Measurements from ENCODE around the gene HAGH.
"Not testable (repeated sequence)": the region's sequence is repeated elsewhere in the genome, so short reads cannot be mapped to it uniquely, and the experiment has no call there.

The HAGH gene

GRCh38 chr16:1826691-1827573 is at the start of gene HAGH, which contains the start of gene FAHD1:
HAGH (minus strand) TSS chr16:1826825; CDS start chr16:1826787, 38 bp downstream.
FAHD1 (plus strand) TSS chr16:1827206; CDS start chr16:1827239, 33 bp downstream.
- DNase-seq: peak; percentile 84

- DNase-seq: not testable (repeated sequence)
Measured at GRCh38 chr16:1876066-1876465, 49.4 kb upstream of the HAGH start.

- DNase-seq: no peak
Measured at GRCh38 chr16:1874854-1875253, 48.2 kb upstream of the HAGH start.

GRCh38 chr16:1871974-1872635 is 45.5 kb upstream of the HAGH start, which contains the start of gene MEIOB:
MEIOB (minus strand) TSS chr16:1872164; CDS start chr16:1868175, 3,989 bp downstream.
- DNase-seq: no peak

- DNase-seq: peak; percentile 68
Measured at GRCh38 chr16:1870365-1871082, 43.9 kb upstream of the HAGH start.

- no peak for DNase-seq
Measured at GRCh38 chr16:1865902-1866690, 39.5 kb upstream of the HAGH start.

GRCh38 chr16:1863681-1864460 is 37.2 kb upstream of the HAGH start:
- DNase-seq: peak; percentile 23

- no peak for DNase-seq
Measured at GRCh38 chr16:1862394-1862793, 35.8 kb upstream of the HAGH start.

GRCh38 chr16:1861730-1862129 is 35.1 kb upstream of the HAGH start:
- no peak for DNase-seq

- DNase-seq: no peak
Measured at GRCh38 chr16:1859650-1860049, 33.0 kb upstream of the HAGH start.

- DNase-seq: no peak
Measured at GRCh38 chr16:1858189-1858865, 31.7 kb upstream of the HAGH start.

GRCh38 chr16:1857433-1858097 is 30.9 kb upstream of the HAGH start:
- no peak for DNase-seq

- no peak for DNase-seq
Measured at GRCh38 chr16:1851793-1852192, 25.2 kb upstream of the HAGH start.

- DNase-seq: no peak
Measured at GRCh38 chr16:1850981-1851380, 24.4 kb upstream of the HAGH start.

- no peak for DNase-seq
Measured at GRCh38 chr16:1846416-1846815, 19.8 kb upstream of the HAGH start.

GRCh38 chr16:1845985-1846384 is 19.4 kb upstream of the HAGH start:
- DNase-seq: no peak

- no peak for DNase-seq
Measured at GRCh38 chr16:1839554-1839953, 12.9 kb upstream of the HAGH start.

GRCh38 chr16:1834096-1834495 is 7.5 kb upstream of the HAGH start:
- DNase-seq: no peak

- DNase-seq: no peak
Measured at GRCh38 chr16:1832838-1833454, 6.3 kb upstream of the HAGH start.

Measured in NCI-H2029 (cell line).